HG03442 (cell line): ENCODE results near the gene OSCP1.

Source experiments
- ATAC-seq: cut with Tn5 transposase; IDR thresholded peaks from one replicate; pipeline ENCODE4 v1.9.1; 2021; ENCODE audit warnings: mild to moderate bottlenecking, moderate library complexity; ENCODE audit not compliant: unreplicated experiment

The OSCP1 gene

DNA sequence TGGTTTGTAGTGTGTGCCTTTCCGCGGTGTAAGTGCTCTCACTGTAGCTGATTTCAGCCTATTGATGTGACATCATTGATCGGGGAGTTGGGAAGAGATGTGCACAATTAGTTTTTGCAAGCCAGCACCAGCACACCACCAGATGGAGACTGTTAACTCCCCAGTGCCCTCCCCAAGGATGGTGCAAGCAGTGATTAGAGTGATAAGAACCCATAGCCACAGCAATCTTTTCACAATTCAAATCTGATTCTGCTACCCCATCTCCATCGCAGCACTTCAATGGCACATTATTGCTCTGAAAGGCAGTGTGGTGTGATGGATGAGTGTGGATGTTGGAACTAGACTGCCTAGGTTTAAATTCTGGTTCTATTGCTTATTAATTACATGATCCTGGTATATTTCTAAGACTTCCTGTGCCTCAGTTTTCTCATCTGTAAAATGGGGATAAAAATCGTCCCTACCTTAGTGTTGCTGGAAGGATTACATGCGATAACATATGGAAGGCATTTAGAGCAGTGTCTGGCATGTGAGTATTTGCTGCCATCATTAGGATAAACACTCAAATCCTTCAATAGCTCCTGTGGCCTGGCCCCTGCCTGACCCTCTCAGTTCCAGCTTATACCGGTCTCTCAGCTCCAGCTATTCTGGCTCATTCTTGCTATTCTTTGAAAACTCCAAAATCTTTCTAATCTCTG is 25.8 kb upstream of the OSCP1 start:
- ATAC-seq: no peak

DNA sequence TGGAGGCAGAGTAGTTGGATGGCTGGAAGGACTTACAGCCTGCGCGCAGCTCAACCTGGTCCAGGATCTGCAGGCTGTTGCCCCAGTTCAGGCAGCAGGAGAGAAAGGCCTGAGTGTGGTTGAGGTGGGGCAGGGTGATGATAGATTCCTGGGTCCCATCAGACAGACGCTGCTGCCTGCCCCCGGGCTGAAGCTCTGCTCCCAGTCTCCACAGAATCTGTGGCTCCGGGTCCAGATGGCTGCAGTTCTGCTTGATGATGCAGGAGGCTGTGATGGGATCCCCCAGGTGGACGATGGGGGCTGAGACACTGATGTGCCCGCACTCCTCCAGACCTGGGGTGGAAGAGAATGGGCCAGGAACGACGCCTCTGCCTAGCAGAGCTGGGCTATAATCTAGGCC is 25.1 kb upstream of the OSCP1 start:
- ATAC-seq: no peak

DNA sequence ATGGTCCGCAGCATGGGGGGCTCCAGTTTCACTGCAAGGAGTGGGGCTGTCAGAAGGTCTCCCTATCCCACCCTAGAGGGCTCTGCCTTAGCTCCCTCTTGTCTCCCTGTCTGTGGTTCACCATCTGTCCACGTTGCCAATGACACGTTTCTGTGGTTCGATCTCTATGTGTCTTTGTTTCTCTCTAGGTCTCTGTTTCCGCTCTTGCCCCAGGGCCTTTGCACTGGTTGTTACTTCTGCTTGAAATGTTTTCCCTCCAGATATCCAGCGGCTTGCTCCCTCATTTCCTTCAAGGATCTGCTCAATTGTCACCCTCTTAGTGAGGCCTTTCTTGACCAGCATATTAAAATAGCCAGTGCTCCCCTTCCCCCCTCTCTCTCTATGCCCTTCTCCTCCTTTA is 22.4 kb upstream of the OSCP1 start:
- ATAC-seq: no peak

DNA sequence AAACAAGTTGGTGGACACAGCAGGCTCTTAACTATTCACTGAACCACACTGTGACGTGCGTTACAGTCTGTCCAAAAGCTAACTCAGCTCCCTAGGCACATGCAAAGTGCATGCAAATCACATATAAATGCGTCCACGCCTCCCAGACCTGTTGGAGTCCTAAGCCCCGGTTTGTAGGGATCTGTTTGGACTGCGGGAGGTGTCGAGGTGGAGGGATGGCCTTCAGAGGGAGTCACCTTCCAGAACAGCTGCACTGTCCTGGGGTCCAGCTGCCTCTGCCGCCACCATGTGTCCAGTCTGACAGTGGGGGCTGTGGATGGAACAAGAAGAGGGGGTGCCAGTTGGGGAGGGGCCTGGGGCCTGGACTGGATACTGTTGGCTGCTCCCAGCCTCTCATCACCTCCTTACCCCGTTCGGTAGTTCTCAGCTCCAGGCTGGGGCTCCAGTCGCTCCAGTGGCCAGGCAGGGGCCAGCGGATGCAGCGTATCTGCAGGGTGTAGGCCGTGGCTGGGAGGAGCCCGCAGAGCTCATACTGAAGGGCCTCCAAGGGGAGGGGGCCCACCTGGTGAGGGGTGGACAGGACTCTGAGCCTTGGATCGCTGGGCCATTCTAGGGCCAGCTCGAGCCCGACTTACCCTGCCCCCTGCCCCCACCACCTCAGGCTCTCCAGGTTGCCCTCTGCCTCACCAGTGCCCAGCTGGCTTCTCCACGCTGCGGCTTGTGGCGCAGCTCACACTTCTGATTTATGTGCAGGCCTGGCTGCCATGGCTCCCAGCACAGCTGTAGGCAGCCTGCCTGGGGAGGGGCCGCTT is 21.8 kb upstream of the OSCP1 start:
- ATAC-seq: no peak

DNA sequence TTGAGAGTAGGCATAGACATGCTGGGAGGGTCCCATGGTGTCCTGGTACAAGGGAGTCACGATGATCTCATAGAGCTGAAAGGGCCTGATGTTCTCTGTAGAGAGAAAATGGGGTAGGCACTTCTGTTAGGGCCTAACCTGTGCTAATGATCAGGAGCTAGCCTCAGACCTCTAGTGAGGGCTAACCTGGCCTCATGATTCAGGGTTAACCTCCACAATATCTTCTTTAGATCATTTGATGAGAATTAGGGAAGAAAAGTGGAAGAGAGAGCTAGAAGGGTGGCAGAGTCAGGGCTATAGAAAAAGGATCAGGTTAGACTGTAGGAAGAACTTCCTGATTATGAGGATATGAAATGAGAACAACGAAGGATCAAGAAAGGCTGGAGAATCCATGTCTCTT is 18.9 kb upstream of the OSCP1 start:
- ATAC-seq: no peak

DNA sequence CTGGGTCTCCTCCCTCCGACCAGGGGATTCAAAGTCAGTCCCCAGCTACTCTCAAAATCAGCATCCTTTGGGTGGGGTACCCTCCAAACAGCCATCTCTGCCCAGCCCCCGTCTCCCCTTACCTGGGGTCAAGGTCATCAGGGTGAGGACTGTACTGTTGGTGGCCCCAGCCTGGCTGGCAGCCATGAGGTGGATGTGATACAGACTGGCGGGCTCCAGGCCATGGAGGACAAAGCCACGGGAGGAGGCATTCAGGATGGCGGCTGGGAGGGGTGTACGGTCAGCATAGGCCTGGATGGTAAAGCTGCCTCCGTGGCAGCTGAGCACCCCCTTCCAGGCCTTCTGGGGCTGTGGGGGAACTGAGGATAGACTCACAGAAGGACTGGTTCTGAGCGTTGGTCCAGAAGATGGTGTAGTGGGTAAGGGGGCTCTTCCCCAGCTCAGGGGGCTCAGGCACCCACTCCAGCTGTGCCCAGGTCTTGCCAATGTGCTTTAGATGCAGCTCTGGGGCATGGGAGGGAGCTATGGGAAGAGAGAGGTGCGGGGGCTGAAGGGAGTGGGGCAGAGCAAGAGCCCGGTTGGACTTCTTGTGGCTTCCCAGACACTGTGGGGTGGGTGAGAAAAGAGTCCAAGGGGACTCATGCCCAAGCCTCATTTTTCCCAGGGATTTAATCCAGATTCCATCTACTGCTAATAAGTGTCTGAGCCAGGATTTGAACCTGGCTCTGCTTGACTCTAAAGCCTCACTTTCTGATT is 17.6 kb upstream of the OSCP1 start:
- no peak for ATAC-seq

DNA sequence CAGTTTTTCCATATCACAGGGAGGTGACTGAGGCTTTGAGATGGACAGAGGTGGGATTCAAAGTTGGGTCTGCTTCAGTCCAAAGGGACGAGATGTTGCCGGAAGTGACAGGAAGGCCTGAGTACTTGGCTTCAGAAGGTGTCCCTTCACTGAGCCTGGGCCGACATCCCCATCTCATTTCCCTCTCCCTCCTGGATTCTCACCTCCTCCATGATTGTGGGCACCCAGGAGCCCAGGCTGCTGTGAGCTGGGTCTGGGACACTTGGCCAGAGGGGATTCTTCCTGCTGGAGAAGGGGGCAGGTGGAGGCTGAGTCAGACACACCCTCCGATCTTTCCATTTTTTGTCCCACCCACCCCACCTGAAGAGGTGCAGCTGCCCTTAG is 16.8 kb upstream of the OSCP1 start:
- no peak for ATAC-seq

DNA sequence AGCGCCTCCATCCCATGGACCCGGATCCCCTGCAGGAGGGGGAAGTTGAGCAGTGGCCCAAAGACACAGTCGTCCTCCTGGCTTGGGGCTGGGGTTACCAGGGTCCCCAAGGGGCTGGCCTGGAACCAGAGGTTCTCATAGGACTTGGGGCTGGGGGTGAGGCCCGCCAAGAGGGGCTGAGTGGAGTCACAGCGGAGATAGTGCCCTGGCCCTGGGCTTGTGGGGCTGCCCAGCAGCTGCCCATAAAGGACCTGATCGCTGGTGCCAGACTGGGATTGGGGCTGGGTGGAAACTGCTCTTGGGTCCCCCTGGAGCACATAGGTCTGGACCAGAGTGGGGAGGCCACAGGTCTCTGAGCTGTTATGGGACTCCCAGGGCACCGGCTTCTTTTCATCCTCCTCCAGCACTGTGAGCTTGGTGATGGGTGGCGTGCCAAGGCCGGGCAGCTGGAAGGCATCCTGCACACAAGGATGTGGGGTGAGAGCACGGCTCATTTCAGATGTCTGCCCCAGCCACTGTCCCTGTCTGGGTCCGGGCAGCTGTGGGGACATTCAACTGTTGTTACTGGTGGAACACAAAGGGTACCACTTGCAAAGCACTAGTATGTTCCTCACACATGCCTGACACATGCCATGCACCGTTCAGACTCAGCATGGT is 16.2 kb upstream of the OSCP1 start:
- ATAC-seq: no peak

DNA sequence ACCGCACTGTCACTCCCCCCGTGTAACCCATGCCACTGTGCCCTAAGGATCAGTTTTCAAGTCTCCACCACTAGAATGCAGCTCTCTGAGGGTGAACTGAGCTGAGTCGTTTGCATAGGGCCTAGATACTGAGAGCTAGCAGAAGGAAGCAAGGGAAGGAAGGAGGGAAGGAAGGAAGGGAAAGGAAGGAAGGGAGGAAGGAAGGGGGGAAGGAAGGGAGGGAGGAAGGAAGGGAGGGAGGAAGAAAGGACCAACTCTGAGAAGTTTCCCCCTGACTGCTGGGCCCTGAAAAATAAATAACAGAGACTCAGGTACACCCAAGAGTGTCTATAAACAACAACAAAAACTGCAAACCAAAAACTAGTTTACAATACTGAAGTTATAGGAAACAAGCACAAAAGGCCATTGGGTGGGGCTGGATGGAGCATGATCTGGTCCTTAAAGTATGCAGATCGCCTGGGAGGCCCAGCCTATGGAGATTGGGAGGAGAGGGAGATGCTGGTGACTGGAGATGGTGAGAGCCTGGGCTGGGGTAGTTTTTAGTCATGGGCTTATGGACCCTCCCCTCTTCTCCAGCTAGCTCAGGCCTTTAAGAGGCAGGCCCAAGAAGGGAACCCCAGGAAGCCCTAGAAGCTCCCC is 15.6 kb upstream of the OSCP1 start:
- ATAC-seq: no peak

DNA sequence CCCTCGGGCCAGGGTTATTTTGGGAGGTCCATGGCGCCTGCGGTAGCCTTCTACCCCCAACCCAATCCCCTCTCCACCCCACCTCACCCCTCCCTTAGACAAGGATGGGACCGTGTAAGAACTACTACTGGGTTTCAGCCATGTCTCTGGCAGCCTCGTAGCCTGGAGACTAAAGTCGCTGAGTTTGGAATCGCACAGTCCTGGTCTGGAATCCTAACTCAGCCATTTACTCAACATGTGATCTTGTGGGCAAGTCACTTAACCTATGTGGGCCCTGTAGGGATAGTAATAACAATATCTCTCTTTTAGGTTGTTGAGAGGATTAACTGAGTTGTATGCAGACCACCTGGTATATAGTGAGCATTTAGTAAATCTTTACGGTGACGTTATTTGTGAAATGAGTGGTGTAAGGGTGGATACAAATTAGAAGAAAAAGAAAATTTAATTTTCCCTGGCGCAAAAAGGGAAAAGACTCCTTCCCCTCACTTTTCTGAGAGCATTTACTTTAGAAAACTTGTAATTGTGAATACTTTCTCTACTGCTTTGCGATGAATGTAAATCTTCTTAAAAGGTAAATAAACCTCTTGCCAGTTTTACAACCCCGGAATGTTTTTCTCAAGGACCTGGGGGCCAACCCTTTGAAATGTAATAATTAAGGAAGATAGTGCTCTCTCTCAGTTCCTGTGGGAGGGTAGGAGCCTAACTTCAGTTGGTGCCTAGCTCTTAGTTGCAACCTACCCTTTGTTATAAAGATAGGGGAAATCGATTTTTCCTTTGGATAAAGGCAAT is 14.5 kb upstream of the OSCP1 start:
- ATAC-seq: peak; percentile 24

DNA sequence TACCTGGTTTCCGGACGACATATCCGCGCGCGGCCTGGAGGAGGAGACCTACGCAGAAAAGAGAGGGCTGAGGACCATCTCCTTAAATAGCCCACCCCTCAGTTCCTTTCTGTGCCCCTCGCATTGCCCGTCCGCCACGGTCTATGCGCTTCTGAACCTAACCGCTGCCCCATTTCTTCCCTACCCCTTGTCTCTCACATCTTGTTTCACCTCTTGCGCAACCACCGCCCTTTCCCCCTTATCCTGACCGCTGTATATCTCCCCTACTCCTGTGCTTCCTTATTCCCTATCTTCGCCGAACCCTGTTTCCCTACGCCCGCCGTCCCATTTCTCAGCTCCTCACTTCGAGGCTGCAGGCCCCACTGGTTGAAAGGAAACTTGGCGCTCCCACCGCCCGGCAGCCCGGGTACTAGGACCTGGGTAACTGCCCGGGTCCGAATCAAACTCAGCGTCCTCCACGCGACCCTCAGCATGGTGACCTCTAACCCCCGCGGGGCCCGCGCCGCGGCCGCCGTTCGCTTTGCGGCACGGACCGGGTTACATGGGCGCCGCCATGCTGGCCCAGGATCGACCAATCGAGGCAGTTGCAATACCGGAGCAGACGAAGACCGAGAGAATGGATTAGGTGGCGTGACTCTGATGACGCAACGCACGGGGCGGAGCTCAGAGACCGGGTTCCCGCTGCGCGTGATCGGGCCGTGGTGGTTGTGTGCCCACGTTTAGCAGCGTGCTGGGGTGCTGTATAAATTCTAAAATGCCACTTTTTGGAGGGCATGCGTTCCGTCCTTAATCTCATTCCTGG is 13.8 kb upstream of the OSCP1 start, which contains the start of gene MRPS15:
Gene MRPS15, minus strand, starts transcription at position 582 of the 802 bp plus-strand sequence. Its CDS starts 109 bp downstream, at position 473.
- peak; percentile 80 for ATAC-seq

DNA sequence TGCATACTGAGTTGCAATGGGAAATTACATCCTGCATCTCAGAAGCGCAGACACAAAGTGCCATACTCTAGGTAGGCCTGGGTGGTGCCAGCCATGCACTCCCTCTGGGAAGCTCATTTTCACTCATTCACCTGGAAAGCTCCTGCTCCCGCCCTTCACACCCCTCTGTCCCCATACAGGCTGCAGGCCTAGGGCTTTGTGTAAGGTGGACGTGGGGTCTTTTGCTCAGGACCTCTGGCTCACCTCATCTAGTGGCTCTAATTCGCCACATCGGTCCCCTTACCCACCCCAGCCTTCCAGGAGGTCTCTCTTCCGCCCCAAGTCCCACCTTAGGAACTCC is 13.2 kb upstream of the OSCP1 start:
- no peak for ATAC-seq

DNA sequence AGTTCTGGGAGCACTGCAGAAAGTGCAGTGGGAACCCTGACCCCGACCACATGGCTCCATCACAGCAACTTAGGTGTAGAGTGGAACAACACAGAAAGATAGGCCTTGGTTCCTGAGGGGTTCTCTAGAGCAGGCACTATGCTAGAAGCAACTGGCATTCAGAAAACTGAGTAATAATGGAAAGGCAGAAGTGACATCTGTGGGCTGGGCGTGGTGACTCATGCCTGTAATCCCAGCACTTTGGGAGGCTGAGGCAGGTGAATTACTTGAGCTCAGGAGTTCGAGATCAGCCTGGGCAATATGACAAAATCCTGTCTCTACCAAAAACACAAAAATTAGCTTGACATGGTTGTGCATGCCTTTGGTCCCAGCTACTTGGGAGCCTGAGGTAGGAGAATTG is 8.7 kb upstream of the OSCP1 start:
- no peak for ATAC-seq

DNA sequence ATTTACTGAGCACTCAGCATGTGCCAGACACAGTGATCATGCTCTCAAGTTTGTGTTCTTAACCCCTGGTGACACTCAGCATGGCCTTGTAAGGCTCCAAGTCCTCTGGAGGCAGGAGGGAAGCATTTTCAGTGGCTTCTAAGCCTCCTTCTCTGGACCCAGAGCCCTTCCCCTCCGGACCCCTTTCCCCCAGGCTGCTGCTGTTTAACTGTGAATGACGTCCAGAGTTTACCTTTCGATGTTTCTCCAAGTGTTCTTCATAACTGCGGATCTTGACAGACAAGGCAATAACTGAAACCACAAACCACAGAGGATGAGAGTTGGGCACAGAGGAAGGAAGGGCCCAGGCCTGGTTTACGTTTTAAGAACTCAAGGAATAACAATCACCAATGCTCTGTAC is 7.4 kb upstream of the OSCP1 start:
- no peak for ATAC-seq

DNA sequence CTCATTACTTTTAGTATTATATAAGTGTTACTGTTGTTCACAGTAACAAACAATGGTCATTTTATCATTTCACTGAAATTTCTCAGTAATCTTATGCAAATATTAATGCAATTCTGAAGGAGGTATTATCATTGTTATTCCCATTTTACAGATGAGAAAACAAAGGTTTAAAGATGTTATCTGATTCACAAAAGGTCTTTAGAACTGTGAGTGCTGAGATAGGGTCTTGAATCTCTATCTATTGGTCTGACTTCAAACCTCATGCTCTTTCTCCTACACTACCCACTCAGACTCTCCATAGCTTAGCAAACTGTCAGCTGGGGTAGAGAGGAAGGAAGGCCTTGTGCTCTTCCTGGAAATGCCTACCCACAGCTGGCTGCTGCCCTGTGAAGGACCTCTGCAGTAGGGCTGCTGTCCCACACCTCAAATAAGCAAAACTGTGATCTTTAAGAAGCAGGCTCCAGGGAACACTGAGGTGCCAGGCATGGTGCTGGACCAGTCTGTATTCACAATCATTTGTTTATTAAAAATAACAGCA is 6.2 kb upstream of the OSCP1 start:
- ATAC-seq: no peak

DNA sequence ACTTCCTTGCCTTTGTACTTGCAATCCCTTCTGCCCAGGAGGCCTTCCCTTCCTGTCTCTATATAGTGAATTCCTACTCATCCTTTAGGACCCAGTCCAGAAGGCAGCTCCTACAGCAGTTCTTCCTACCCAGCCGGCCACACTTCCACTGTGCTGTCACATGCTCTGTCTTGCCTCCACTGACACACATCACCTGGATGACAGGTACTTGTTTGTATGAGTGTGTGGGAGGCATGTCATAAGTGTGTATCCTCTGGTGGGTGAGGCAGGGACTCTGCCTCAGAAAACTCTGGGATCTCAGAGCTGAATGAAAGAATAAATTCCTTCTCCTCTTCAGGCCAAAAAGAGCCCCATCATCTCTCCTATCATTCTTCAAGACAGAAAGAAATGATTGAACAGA is 5.1 kb upstream of the OSCP1 start:
- no peak for ATAC-seq

DNA sequence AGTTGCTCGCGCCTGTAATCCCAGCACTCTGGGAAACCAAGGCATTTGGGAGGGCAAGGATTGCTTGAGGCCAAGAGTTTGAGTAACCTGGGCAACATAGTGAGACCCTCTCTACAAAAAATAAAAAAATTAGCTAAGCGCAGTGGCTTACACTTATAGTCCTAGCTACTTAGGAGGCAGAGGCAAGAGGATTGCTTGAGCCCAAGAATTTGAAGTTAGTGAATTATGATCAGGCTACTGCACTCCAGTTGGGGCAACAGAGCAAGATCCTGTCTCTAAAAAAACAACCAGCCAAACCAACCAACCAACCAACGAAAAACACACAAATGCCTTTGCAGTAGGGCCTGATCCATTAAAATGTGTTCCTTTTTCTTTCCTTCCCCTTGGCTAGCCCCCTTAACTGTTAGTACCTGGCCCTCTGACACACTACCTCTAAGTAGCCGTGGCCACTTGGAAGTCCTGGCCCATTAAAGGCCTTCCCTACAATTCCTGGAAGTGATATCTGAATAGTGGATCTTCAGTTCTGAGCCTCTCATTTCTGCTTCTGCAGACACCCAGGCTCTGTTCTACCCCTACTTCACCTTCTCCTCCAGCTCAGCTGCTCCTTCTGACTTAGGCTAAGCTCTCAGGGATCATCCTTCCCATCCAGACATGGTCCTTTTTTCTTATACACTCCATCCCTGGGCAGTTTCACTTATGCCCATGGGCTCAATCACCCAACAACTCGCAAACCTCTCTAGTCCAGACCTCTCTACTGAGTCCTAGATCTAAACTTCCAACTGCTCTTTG is 3.5 kb upstream of the OSCP1 start:
- no peak for ATAC-seq

DNA sequence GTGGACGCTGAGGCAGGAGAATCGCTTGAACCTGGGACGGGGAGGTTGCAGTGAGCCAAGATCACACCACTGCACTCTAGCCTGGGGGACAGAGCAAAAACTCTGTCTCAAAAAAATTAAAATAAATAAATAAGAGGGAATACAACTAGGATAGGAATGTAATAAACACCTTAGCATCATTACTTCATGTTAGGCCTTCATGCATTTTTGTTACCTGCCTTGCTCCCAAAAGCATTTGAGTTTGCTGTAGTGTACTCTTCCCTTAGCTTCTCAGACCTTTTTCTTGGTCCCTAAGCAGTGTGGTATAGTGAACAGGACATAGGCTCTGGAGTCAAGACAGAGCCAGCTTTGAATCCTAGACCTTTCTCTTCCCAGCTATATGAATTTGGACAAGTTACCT is 2.8 kb upstream of the OSCP1 start:
- no peak for ATAC-seq
